Hepatocyte (in vitro differentiated cells): Measurements from ENCODE around the gene DDX18.

Experiments used
- EZH2phosphoT487 ChIP-seq: fragments of 200-600 bp; sonication (generic); IDR thresholded peaks from one replicate; pipeline ENCODE4 v1.6.1; 2018; ENCODE audit warnings: antibody characterized with exemption, mild to moderate bottlenecking, low read depth, moderate library complexity; ENCODE audit not compliant: unreplicated experiment, severe bottlenecking
- TF ChIP-seq, protein P1 (sequence below): fragments of 200-600 bp; sonication (generic); IDR thresholded peaks from 2 replicates; pipeline ENCODE4 v1.5.1; 2016; ENCODE audit warnings: antibody characterized with exemption, mild to moderate bottlenecking; ENCODE audit not compliant: poor library complexity

DNA sequence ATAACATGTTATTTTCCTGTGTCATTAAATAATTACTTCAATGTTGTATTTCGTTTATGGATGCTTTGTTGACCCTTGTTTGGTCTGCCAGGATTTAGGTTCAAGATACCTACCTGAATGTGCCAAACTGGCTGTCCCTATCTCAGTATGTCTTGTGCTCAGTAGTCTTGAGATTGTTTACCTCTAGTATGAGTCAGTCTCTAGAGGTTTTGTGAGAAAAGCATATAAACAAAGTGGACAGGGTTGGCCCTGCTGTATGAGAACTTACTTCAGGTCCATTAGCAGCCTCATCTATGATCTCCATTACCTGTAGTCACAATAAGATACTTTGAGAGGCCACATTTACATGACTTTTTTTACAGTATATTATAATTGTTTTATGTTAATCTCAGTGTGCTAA is 17.8 kb downstream of the DDX18 start:
- no peak for TF ChIP-seq EZH2phosphoT487
- TF ChIP-seq, protein P1, sequence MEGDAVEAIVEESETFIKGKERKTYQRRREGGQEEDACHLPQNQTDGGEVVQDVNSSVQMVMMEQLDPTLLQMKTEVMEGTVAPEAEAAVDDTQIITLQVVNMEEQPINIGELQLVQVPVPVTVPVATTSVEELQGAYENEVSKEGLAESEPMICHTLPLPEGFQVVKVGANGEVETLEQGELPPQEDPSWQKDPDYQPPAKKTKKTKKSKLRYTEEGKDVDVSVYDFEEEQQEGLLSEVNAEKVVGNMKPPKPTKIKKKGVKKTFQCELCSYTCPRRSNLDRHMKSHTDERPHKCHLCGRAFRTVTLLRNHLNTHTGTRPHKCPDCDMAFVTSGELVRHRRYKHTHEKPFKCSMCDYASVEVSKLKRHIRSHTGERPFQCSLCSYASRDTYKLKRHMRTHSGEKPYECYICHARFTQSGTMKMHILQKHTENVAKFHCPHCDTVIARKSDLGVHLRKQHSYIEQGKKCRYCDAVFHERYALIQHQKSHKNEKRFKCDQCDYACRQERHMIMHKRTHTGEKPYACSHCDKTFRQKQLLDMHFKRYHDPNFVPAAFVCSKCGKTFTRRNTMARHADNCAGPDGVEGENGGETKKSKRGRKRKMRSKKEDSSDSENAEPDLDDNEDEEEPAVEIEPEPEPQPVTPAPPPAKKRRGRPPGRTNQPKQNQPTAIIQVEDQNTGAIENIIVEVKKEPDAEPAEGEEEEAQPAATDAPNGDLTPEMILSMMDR: no peak
